GM19099 (cell line): ENCODE measurements around the gene ATCAY.
A peak's percentile ranks its signal among the peaks of the same experiment; 100 is the strongest.

Experiments used
- POLR2A ChIP-seq: IDR thresholded peaks from 3 replicates; pipeline ENCODE4 v1.6.1; 2011; ENCODE audit warnings: low read depth; ENCODE audit not compliant: insufficient read length; ENCODE audit errors: extremely low read depth

The ATCAY gene

GRCh38 chr19:3970313-3970807 is 89.9 kb downstream of the ATCAY start:
- TF ChIP-seq POLR2A = no peak

GRCh38 chr19:3970808-3971598 is 90.5 kb downstream of the ATCAY start, which contains the start of gene DAPK3:
TSS of gene DAPK3 (minus strand) at chr19:3971099. CDS start at chr19:3969735, 1,364 bp downstream.
- TF ChIP-seq POLR2A = peak; percentile 77

GRCh38 chr19:3975144-3975543 is 94.7 kb downstream of the ATCAY start:
- TF ChIP-seq POLR2A = no peak

- TF ChIP-seq POLR2A = no peak
Observed at GRCh38 chr19:3975637-3976087, 95.2 kb downstream of the ATCAY start.

- TF ChIP-seq POLR2A = peak; percentile 33
Observed at GRCh38 chr19:3976495-3977241, 96.2 kb downstream of the ATCAY start.
